Neural cell (in vitro differentiated cells): ENCODE results near the gene LRRC49.

Experiments used
- EP300 ChIP-seq: fragments of 450-650 bp; conservative IDR thresholded peaks from 2 replicates; pipeline ENCODE4 v1.6.1; 2014; ENCODE audit warnings: antibody characterized with exemption, mild to moderate bottlenecking, moderate library complexity; ENCODE audit not compliant: poor library complexity, severe bottlenecking
- EZH2 ChIP-seq: fragments of 200-600, 300-800 bp; shearing (Covaris generic), sonication (generic); IDR thresholded peaks from 2 replicates; pipeline ENCODE4 v1.6.1; 2014; ENCODE audit warnings: antibody characterized with exemption, low read length, borderline replicate concordance, mild to moderate bottlenecking; ENCODE audit not compliant: insufficient read depth, poor library complexity, severe bottlenecking
- MXI1 ChIP-seq: fragments of 450-650 bp; conservative IDR thresholded peaks from 2 replicates; pipeline ENCODE4 v1.6.1; 2014; ENCODE audit warnings: antibody characterized with exemption, mild to moderate bottlenecking; ENCODE audit not compliant: poor library complexity, severe bottlenecking
- POLR2AphosphoS5 ChIP-seq: IDR thresholded peaks from 2 replicates; pipeline ENCODE4 v1.6.1; 2012
- SMC3 ChIP-seq: fragments of 450-650 bp; conservative IDR thresholded peaks from 2 replicates; pipeline ENCODE4 v1.6.1; 2014; ENCODE audit warnings: antibody characterized with exemption, mild to moderate bottlenecking, moderate library complexity; ENCODE audit not compliant: poor library complexity
- TF ChIP-seq, protein P1 (sequence below): fragments of 450-650 bp; IDR thresholded peaks from 2 replicates; pipeline ENCODE4 v1.5.1; 2014; ENCODE audit warnings: antibody characterized with exemption, mild to moderate bottlenecking, moderate library complexity; ENCODE audit not compliant: poor library complexity, severe bottlenecking

DNA sequence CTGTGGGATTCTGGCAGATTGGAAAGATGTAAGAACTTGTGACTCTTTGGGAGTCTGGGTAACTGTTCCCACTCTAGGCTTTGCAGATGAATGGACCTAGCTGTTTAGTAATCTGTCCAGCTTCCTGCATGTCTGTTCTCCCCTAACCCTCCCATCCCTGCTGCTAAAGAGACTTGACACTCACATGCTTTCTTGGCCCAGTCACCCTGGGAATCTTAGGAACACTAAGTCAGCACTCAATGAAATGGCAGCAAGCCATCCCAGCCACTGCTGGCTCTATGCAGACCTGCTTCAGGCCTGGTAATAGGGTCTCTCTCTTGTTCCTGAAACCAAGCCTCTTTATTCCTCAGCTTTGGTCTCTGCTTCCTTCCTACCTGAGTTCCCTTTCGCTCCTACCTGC is 158.9 kb downstream of the LRRC49 start:
- TF ChIP-seq, protein P1, sequence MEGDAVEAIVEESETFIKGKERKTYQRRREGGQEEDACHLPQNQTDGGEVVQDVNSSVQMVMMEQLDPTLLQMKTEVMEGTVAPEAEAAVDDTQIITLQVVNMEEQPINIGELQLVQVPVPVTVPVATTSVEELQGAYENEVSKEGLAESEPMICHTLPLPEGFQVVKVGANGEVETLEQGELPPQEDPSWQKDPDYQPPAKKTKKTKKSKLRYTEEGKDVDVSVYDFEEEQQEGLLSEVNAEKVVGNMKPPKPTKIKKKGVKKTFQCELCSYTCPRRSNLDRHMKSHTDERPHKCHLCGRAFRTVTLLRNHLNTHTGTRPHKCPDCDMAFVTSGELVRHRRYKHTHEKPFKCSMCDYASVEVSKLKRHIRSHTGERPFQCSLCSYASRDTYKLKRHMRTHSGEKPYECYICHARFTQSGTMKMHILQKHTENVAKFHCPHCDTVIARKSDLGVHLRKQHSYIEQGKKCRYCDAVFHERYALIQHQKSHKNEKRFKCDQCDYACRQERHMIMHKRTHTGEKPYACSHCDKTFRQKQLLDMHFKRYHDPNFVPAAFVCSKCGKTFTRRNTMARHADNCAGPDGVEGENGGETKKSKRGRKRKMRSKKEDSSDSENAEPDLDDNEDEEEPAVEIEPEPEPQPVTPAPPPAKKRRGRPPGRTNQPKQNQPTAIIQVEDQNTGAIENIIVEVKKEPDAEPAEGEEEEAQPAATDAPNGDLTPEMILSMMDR = no peak
- TF ChIP-seq SMC3 (no peak), EZH2 (no peak), EP300 (no peak), MXI1 (no peak), POLR2AphosphoS5 (no peak)
